K562 (cell line): ENCODE results near the gene COX6B1. TPM values are rescaled to one million over a fixed set of nuclear protein-coding genes. Genes with fewer than 3 reads are reported as not detected.
"Not testable (repeated sequence)": the region's sequence is repeated elsewhere in the genome, so short reads cannot be mapped to it uniquely, and the experiment has no call there.

Experiments used
- ATAC-seq: fragments of 200-7000 bp; cut with Tn5 transposase; 3 replicates; pipeline ENCODE4 v1.9.1; 2020; ENCODE audit warnings: moderate library complexity
- BruUV-seq: library from RNA; stranded (reverse); fragments of 400-500 nt; replicated peaks from 2 replicates; lab custom pipeline; 2021; lab: Mats Ljungman, UMichigan
- CTCF ChIA-PET: fragments of 300-600 bp; formaldehyde crosslinking; extraction: SDS; loops from one replicate; lab custom pipeline; 2021; ENCODE audit warnings: low intra/inter-chr PET ratio; lab: Yijun Ruan, JAX
- POLR2A ChIA-PET: fragments of 300-600, 350-650 bp; sonication (Branson Sonifier 250); formaldehyde crosslinking; extraction: SDS; loops from one replicate; lab custom pipeline; 2021; ENCODE audit warnings: antibody characterized with exemption, inconsistent platforms; lab: Yijun Ruan, JAX
- DNase-seq, 4 experiments: peaks; one replicate each; pipeline versions ENCODE4 v3.0.0 to v3.0.0-alpha.2; 2011 to 2018; ENCODE audit warnings: low spot score in 3 of 4, mixed read lengths in 3 of 4; ENCODE audit errors: extremely low read depth in 1 of 4
- FAIRE-seq: peaks from 2 replicates; lab custom pipeline; 2011; peaks lifted over from hg19 to GRCh38; lab: Jason Lieb, UNC
- H2AFZ ChIP-seq: 2 replicates; pipeline ENCODE4 v1.6.0; 2011; ENCODE audit warnings: low read depth, low read length, control low read depth, inconsistent platforms
- H3K27ac ChIP-seq: fragments of 200-600 bp; 3 replicates; pipeline ENCODE4 v1.8.0; 2011; ENCODE audit warnings: low read depth, mild to moderate bottlenecking, control low read depth, inconsistent platforms, low read length, moderate library complexity, mixed read lengths; ENCODE audit errors: extremely low read depth
- H3K27me3 ChIP-seq, 2 experiments: fragments of 300-600 bp in 1 of 2; 2 replicates in 1 of 2; 3 replicates in 1 of 2; pipeline versions ENCODE4 v1.6.0 to v1.8.0; 2011; ENCODE audit warnings: inconsistent platforms in 2 of 2, low read length in 2 of 2, mild to moderate bottlenecking in 1 of 2, mixed read lengths in 1 of 2, moderate library complexity in 1 of 2; ENCODE audit not compliant: control insufficient read depth in 2 of 2, insufficient read depth in 2 of 2
- H3K36me3 ChIP-seq: fragments of 300-600 bp; 3 replicates; pipeline ENCODE4 v1.8.0; 2011; ENCODE audit warnings: mild to moderate bottlenecking, low read length, inconsistent platforms; ENCODE audit not compliant: control insufficient read depth, insufficient read depth
- H3K4me1 ChIP-seq, 2 experiments: fragments of 200-600 bp in 1 of 2; replicated peaks in 1 of 2; 2 replicates in 1 of 2; 3 replicates in 1 of 2; pipeline versions ENCODE4 v1.5.1 to v1.8.0; 2011; ENCODE audit warnings: inconsistent platforms in 2 of 2, low read length in 2 of 2, mild to moderate bottlenecking in 1 of 2, mixed read lengths in 1 of 2, moderate library complexity in 1 of 2; ENCODE audit not compliant: control insufficient read depth in 2 of 2, insufficient read depth in 2 of 2
- H3K4me2 ChIP-seq: 2 replicates; pipeline ENCODE4 v1.6.1; 2011; ENCODE audit warnings: low read length, control low read depth, inconsistent platforms, mixed read lengths; ENCODE audit not compliant: insufficient read depth
- H3K4me3 ChIP-seq: fragments of 200-600 bp; sonication (generic), shearing (Covaris generic); 2 replicates; pipeline ENCODE4 v1.5.1; 2016; ENCODE audit warnings: control low read depth, inconsistent platforms
- H3K79me2 ChIP-seq: fragments of 200-600 bp; 3 replicates; pipeline ENCODE4 v1.8.0; 2011; ENCODE audit warnings: low read length, inconsistent platforms; ENCODE audit not compliant: control insufficient read depth, insufficient read depth
- H3K9ac ChIP-seq, 2 experiments: 2 replicates each; pipeline versions ENCODE4 v1.6.0 to v1.6.1; 2011; ENCODE audit warnings: low read depth in 2 of 2, low read length in 2 of 2, control low read depth in 1 of 2, inconsistent platforms in 1 of 2, mild to moderate bottlenecking in 1 of 2, mixed read lengths in 1 of 2; ENCODE audit not compliant: insufficient read depth in 1 of 2
- H3K9me1 ChIP-seq: one replicate; pipeline ENCODE4 v1.6.0; 2011; ENCODE audit warnings: inconsistent platforms, mild to moderate bottlenecking, low read length, moderate library complexity; ENCODE audit not compliant: control insufficient read depth, insufficient read depth
- H3K9me3 ChIP-seq: replicated peaks from 2 replicates; pipeline ENCODE4 v1.5.1; 2011; ENCODE audit warnings: low read depth, low read length, inconsistent platforms; ENCODE audit not compliant: control insufficient read depth, insufficient read depth
- H4K20me1 ChIP-seq: replicated peaks from 2 replicates; pipeline ENCODE4 v1.6.1; 2011; ENCODE audit warnings: low read length, inconsistent platforms, mixed read lengths; ENCODE audit not compliant: control insufficient read depth, insufficient read depth
- EP300 ChIP-seq: IDR thresholded peaks from 2 replicates; pipeline ENCODE4 v1.6.1; 2012; ENCODE audit warnings: low read length, improper control_type of control experiment
- IRF9 ChIP-seq: fragments of 450-650 bp; IDR thresholded peaks from 2 replicates; pipeline ENCODE4 v1.6.1; 2016; ENCODE audit warnings: missing biosample characterization, missing genetic modification characterization
- MEIS2 ChIP-seq: fragments of 450-650 bp; IDR thresholded peaks from 2 replicates; pipeline ENCODE4 v1.6.1; 2014; ENCODE audit warnings: mild to moderate bottlenecking; ENCODE audit not compliant: partially characterized antibody
- NONO ChIP-seq, 2 experiments: fragments of 200-400 bp in 1 of 2; fragments of 450-650 bp in 1 of 2; formaldehyde crosslinking in 1 of 2; IDR thresholded peaks; 2 replicates each; pipeline ENCODE4 v1.6.1; 2017; ENCODE audit warnings: low read depth in 2 of 2, mild to moderate bottlenecking in 2 of 2, moderate library complexity in 2 of 2, low read length in 1 of 2
- ZNF3 ChIP-seq: fragments of 250-450 bp; sonication (Bioruptor Pico); IDR thresholded peaks from 2 replicates; pipeline ENCODE4 v1.5.0; 2021; ENCODE audit warnings: mild to moderate bottlenecking, moderate library complexity
- WGBS: fragments of 100-300 bp; shearing (Covaris generic); methylation state at CpG from one replicate; pipeline ENCODE4 v1.1.6; 2016; ENCODE audit warnings: low coverage, mixed read lengths; ENCODE audit not compliant: insufficient coverage; ENCODE audit errors: missing lambda C conversion rate; 5-methylcytosine and 5-hydroxymethylcytosine counted together
- in situ Hi-C: fragments of 300-500 bp; cut with MboI; formaldehyde crosslinking; loops from 4 replicates; pipeline ENCODE4 v1.15.0; 2018; ENCODE audit warnings: inconsistent platforms, mixed read lengths
- intact Hi-C: fragments of 100-400 bp; cut with micrococcal nuclease; formaldehyde crosslinking; loops from 2 replicates; pipeline ENCODE4 v1.14.2; 2022
- polyA plus RNA-seq, 8 experiments: library from polyadenylated mRNA; depleted of rRNA in 4 of 8; stranded (reverse) in 5 of 8; unstranded in 3 of 8; fragments of >200 nt; fragmentation: Nextera tagmentation in 2 of 8; fragmentation: Illumina TruSeq in 1 of 8; extraction: Ambion mirVana in 2 of 8; extraction: Trizol in 1 of 8; gene quantifications; 2 replicates each; pipeline versions ENCODE4 v1.2.1 to v1.2.3, GENCODE V29; 2011 to 2014; ENCODE audit warnings: inconsistent platforms in 1 of 8, missing spikeins in 1 of 8
- total RNA-seq, 7 experiments: library from RNA; depleted of rRNA in 6 of 7; stranded (reverse); fragments of >200 nt in 6 of 7; fragmentation: Illumina TruSeq in 2 of 7; extraction: Trizol in 2 of 7; gene quantifications; 2 replicates each; pipeline versions ENCODE4 v1.2.1 to v1.2.3, GENCODE V29; 2011 to 2021; ENCODE audit warnings: low replicate concordance in 1 of 7

The COX6B1 gene
- total and polyA plus RNA-seq, 9 of the 15 experiments (the other 6 are each of a cell fraction or from before 2014, with no cell fraction given) = 777 to 2,393 (median 1,219) TPM

GRCh38 chr19:35648017-35648961 is at the start of gene COX6B1 (continued):
- TF ChIP-seq IRF9 = no peak
- TF ChIP-seq ZNF3 (CRISPR knock-in tag) = no peak
- peak; percentile 0; the same call in 1 of the 2 replicates for TF ChIP-seq EP300
- TF ChIP-seq, all 486 proteins: peak for 85

GRCh38 chr19:35601971-35602370 is 46.2 kb upstream of the COX6B1 start:
- no peak overlapping the region for H3K9ac ChIP-seq
- H3K27ac ChIP-seq = no peak overlapping the region
- ATAC-seq = no peak
- H3K36me3 ChIP-seq = no peaks in the 10 kb centered on the region
- no peak overlapping the region for H3K4me2 ChIP-seq
- H2AFZ ChIP-seq = no peak overlapping the region
- POLR2A ChIA-PET = interaction anchor here (1.7 kb wide), 1 partner anchor 11 kb away, joined by 4 read pairs; the partner anchor contains the start of gene HAUS5
- intact Hi-C loops (no loop called here), in situ Hi-C loops (no loop called here)
- H3K4me3 ChIP-seq = no peak overlapping the region
- 7% methylated on average over 3 of the region's 3 CpGs for WGBS
- H3K27me3 ChIP-seq = peaks cover 12 to 28% of the 10 kb centered on the region in 2 experiments
- no peaks in the 10 kb centered on the region for H3K9me1 ChIP-seq
- no peak for DNase-seq
- CTCF ChIA-PET = no interaction called here
- H4K20me1 ChIP-seq = no peaks in the 10 kb centered on the region
- no peaks in the 10 kb centered on the region; the same call in 1 of the 2 replicates for H3K9me3 ChIP-seq
- FAIRE-seq = no peak
- no peaks in the 10 kb centered on the region; a peak in 1 of 5 replicates for H3K4me1 ChIP-seq
- no peaks in the 10 kb centered on the region for H3K79me2 ChIP-seq
- BruUV-seq = no TSS peak
- TF ChIP-seq MEIS2 = peak; percentile 14
- TF ChIP-seq NONO (IDR thresholded peaks at IDR 0.05; ENCODE audit: low read depth in 2 of 2, low read length in 1 of 2) = no peak
- TF ChIP-seq, all 486 proteins: peak for 1

- POLR2A ChIA-PET = interaction anchor here (0.6 kb wide), 1 partner anchor 32 kb away, joined by 3 read pairs; no protein-coding TSS in a partner anchor
- H4K20me1 ChIP-seq, H3K4me3 ChIP-seq, H3K4me1 ChIP-seq, DNase-seq, H3K4me2 ChIP-seq, H3K79me2 ChIP-seq, H3K9me3 ChIP-seq, ATAC-seq, H3K36me3 ChIP-seq, H3K9ac ChIP-seq, FAIRE-seq, CTCF ChIA-PET, intact Hi-C loops, H3K9me1 ChIP-seq, H3K27ac ChIP-seq, in situ Hi-C loops, BruUV-seq: not testable (repeated sequence)
- 25% methylated on average over 4 of the region's 4 CpGs for WGBS
- peak overlapping the region; percentile 56; the same call in 1 of the 2 replicates for H2AFZ ChIP-seq
- peaks cover 12 to 22% of the 10 kb centered on the region in 2 experiments for H3K27me3 ChIP-seq
Measured at GRCh38 chr19:35604436-35604835, 43.7 kb upstream of the COX6B1 start.
